Tibial artery (tissue), 4 donors: ENCODE results near the gene PSMA2.

Source experiments
- DNase-seq, 2 donors: peaks; one replicate each; pipeline ENCODE4 v3.0.0-alpha.2; 2019
- H3K27ac ChIP-seq, 2 donors: fragments of 200-600 bp; sonication (generic) in 1 of 2; 1 replicate in 1 of 2; 2 replicates in 1 of 2; pipeline ENCODE4 v1.5.1; 2018 to 2019; ENCODE audit warnings: mild to moderate bottlenecking in 1 of 2
- H3K27me3 ChIP-seq, 2 donors: fragments of 200-600 bp; sonication (generic) in 1 of 2; one replicate each; pipeline versions ENCODE4 v1.5.1 to v1.6.0; 2016 to 2019
- H3K36me3 ChIP-seq, 3 donors: fragments of 200-600 bp; sonication (generic) in 2 of 3; one replicate each; pipeline ENCODE4 v1.5.1; 2016 to 2019; ENCODE audit warnings: mild to moderate bottlenecking in 2 of 3
- H3K4me1 ChIP-seq, 4 donors: fragments of 200-600 bp; sonication (generic) in 2 of 4; 1 replicate in 3 of 4; 2 replicates in 1 of 4; pipeline ENCODE4 v1.5.1; 2016 to 2019
- H3K4me3 ChIP-seq, 2 donors: fragments of 200-600 bp; sonication (generic) in 1 of 2; 1 replicate in 1 of 2; 2 replicates in 1 of 2; pipeline ENCODE4 v1.5.1; 2018 to 2019; ENCODE audit warnings: mild to moderate bottlenecking in 2 of 2
- H3K9me3 ChIP-seq, 3 donors: fragments of 200-600 bp; sonication (generic) in 1 of 3; one replicate each; pipeline ENCODE4 v1.5.1; 2016 to 2019
- intact Hi-C: fragments of 100-400 bp; cut with DNase I; formaldehyde crosslinking; loops from one replicate; pipeline ENCODE4 v1.15.0; 2023; ENCODE audit warnings: low total_unique reads
- TF ChIP-seq, protein P1 (sequence below), 2 experiments: fragments of 200-600 bp in 1 of 2; fragments of 450-650 bp in 1 of 2; IDR thresholded peaks; one replicate each; pipeline ENCODE4 v1.5.1; 2017 to 2019; ENCODE audit warnings: antibody characterized with exemption in 2 of 2, mild to moderate bottlenecking in 1 of 2, moderate library complexity in 1 of 2

Gene PSMA2

DNA sequence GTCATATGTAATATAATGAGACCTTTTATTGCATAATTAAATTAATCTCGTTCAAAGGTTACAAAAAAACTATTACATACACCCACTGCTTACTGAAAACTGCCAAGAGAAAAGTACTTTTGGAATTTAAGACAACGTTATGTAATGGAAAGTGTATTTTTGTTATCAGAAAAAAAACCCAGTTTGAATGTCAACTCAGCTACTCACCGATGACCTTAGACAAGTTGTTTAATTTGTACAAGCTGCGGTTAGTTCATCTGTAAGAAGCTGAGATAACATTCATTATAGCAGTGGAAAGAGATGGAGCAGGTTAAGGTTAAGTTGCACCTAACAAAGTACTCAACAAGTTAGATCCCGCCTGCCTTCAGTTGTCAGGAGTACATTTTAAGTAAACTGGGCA is 1.1 kb downstream of the PSMA2 start:
- intact Hi-C loops, result no loop called here
- Histone ChIP-seq H3K4me1 (peaks cover 5 to 59% (median 27%) of the 10 kb centered on the region in 4 donors), H3K4me3 (peak overlapping the region; percentile 63), H3K36me3 (peaks cover 6 to 19% (median 15%) of the 10 kb centered on the region in 3 donors), H3K27me3 (no peaks in the 10 kb centered on the region), H3K27ac (peak overlapping the region in 1 of 2 donors; percentile 74), H3K9me3 (no peaks in the 10 kb centered on the region)
- no peak for DNase-seq
- TF ChIP-seq, protein P1, sequence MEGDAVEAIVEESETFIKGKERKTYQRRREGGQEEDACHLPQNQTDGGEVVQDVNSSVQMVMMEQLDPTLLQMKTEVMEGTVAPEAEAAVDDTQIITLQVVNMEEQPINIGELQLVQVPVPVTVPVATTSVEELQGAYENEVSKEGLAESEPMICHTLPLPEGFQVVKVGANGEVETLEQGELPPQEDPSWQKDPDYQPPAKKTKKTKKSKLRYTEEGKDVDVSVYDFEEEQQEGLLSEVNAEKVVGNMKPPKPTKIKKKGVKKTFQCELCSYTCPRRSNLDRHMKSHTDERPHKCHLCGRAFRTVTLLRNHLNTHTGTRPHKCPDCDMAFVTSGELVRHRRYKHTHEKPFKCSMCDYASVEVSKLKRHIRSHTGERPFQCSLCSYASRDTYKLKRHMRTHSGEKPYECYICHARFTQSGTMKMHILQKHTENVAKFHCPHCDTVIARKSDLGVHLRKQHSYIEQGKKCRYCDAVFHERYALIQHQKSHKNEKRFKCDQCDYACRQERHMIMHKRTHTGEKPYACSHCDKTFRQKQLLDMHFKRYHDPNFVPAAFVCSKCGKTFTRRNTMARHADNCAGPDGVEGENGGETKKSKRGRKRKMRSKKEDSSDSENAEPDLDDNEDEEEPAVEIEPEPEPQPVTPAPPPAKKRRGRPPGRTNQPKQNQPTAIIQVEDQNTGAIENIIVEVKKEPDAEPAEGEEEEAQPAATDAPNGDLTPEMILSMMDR (IDR thresholded peaks at IDR 0.05), result no peak

DNA sequence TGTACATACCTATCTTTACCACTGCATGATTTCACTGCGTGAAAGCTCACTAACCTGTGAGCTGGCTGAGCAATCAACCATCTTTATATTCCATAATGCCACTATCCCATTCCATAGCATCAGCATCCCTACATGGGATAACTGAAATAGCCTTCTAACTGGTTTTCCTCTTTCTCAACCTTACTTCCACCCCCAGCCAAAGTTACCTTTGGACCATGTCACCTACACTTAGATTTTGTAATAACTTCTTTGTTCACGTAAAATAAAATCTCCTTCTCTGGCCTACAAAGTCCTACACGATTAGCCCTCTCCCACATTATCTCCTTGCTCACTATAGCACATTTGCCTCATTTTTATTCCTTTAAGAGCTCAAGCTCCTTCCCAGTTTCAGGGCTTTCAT is 2.5 kb downstream of the PSMA2 start:
- no peaks in the 10 kb centered on the region for H3K9me3 ChIP-seq
- TF ChIP-seq, protein P1 (IDR thresholded peaks at IDR 0.05), result no peak
- no peak for DNase-seq
- H3K27ac ChIP-seq, result no peak overlapping the region
- no peak overlapping the region for H3K4me3 ChIP-seq
- intact Hi-C loops, result no loop called here
- peaks cover 21 to 22% (median 22%) of the 10 kb centered on the region in 3 donors for H3K36me3 ChIP-seq
- H3K4me1 ChIP-seq, result peaks cover 5 to 52% (median 28%) of the 10 kb centered on the region in 4 donors
- no peaks in the 10 kb centered on the region for H3K27me3 ChIP-seq

DNA sequence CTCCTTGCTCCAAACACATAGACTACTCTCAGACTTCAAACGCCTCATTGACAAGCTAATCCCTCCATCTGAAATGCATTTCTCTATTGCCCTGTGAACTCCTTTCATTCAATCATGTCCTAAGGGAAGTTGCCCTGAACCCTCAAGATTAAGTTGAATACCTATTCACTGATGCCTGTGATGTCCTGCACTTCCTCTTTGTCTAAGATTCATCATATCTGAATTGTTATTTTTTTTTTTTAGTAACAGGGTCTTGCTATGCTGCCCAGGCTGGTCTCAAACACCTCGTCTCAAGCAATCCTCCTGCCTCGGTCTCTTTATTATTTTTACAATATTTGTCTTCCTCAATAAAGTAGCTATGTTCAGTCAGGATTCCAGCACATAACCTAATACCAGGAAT is 3.2 kb downstream of the PSMA2 start:
- Histone ChIP-seq H3K27ac (no peak overlapping the region), H3K36me3 (peaks cover 26 to 29% (median 27%) of the 10 kb centered on the region in 3 donors), H3K4me3 (no peak overlapping the region), H3K27me3 (no peaks in the 10 kb centered on the region), H3K9me3 (no peaks in the 10 kb centered on the region), H3K4me1 (peaks cover 5 to 45% (median 24%) of the 10 kb centered on the region in 4 donors)
- TF ChIP-seq, protein P1 (IDR thresholded peaks at IDR 0.05), result no peak
- DNase-seq, result no peak
- intact Hi-C loops, result no loop called here

DNA sequence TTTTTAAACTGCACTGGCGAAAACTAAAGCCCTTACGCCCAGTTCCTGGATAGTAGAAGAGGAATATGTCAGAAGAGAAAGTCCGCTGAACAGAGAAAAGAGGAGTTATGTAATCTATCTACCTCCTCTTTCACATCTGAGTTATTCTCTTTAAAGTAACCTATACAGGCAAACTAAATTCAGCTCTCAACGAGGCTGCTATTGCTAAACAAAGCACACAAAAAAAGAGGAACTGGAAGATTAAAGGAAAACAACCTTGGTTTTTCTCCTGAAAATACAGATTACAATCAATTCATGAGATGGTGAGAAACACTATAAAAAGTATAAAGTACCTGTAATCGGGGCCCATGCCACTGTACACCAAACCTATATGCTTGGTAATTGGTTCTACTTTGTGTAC is 5.8 kb downstream of the PSMA2 start:
- TF ChIP-seq, protein P1 (IDR thresholded peaks at IDR 0.05), result no peak
- Histone ChIP-seq H3K36me3 (peaks cover 46 to 53% (median 53%) of the 10 kb centered on the region in 3 donors), H3K9me3 (no peaks in the 10 kb centered on the region), H3K27me3 (no peaks in the 10 kb centered on the region), H3K27ac (no peak overlapping the region), H3K4me3 (no peak overlapping the region), H3K4me1 (peaks cover 5 to 37% (median 15%) of the 10 kb centered on the region in 4 donors)
- no peak for DNase-seq
- intact Hi-C loops, result no loop called here

DNA sequence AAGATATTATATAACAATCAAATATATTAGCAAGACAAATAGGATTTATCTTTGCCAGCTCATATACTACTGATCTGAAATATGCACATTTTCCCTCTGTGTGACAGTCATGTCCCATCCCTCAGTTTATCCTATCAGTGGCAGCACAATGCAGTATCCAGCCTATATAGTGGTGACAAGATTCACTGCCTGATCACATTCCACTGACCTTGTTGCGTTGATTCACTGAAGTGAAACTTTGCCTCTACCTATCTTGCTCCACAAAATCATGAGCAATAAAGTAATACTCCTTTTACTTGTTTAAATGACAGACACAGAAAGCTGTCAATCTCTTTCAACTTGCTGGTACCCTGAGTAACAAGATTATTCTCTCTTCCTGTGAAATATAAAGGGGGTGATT is 6.3 kb downstream of the PSMA2 start:
- no peak overlapping the region for H3K27ac ChIP-seq
- H3K4me1 ChIP-seq, result peaks cover 1 to 31% (median 10%) of the 10 kb centered on the region in 4 donors
- H3K27me3 ChIP-seq, result no peaks in the 10 kb centered on the region
- no peaks in the 10 kb centered on the region for H3K9me3 ChIP-seq
- no peak for DNase-seq
- intact Hi-C loops, result no loop called here
- peaks cover 48 to 59% (median 58%) of the 10 kb centered on the region in 3 donors for H3K36me3 ChIP-seq
- TF ChIP-seq, protein P1 (IDR thresholded peaks at IDR 0.05), result no peak
- H3K4me3 ChIP-seq, result no peak overlapping the region
